Head of caudate nucleus (tissue), 42 donors: ENCODE results near the gene CIROP.
"Not testable (repeated sequence)": the region's sequence is repeated elsewhere in the genome, so short reads cannot be mapped to it uniquely, and the experiment has no call there.

ENCODE experiments used
- DNase-seq, 42 donors: peaks; one replicate each; pipeline versions ENCODE4 v3.0.0 to v3.0.0-alpha.2; 2020 to 2021; ENCODE audit warnings: mixed read lengths in 7 of 42
- intact Hi-C: fragments of 100-400 bp; cut with DNase I; formaldehyde crosslinking; loops from one replicate; pipeline ENCODE4 v1.15.0; 2022

Gene CIROP

DNA sequence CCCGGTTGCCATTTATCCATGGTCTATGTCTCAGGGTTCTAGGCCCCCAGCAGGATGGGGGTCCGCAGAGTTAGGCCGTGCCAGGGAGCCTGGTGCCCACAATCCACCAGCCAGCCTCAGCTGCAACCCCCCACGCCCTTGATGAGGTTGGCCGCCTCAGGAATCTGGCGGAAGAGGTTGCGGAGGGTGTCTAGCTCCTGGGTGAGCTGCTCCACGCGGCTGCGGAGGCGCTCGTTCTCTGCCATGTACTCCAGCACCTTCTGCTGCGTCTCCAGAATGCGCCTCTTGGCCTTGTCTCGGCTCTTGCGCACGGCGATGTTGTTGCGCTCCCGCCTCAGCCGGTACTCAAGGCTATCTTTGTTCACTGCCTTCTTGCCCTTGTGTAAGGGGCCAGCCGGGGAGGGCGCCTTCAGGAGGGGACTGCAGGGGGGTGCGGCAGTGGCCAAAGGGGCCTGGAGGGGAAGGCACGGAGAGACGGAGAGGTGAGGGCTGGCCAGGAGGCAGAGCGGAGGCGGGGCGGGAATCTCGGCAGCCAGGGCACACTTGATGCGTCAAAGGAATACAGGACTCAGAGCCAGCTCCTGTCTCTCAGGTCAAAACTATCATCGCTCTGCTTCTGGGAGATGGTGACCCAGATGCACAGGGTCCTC is 12.7 kb upstream of the CIROP start:
- intact Hi-C loops: no loop called here
- DNase-seq: no peak

DNA sequence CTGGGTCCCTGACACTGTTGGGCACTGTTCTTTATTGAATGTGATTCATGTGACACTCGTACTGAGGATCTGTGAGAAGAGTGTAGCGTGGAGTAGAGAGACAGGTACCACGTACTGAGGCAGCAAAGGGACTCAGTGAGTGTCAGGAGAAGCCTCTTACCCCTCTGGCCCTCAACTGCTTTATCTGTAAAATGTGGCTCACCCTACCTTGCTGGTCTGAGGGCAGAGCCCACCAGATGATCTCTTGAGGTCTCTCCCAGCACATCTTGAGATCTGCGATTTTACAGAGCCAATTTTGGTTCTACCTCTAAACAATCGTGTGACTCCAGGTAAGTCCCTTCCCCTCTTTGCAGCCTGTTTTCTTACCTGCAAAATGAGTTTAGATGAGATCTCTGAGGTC is 11.1 kb upstream of the CIROP start:
- intact Hi-C loops: no loop called here
- DNase-seq: no peak

DNA sequence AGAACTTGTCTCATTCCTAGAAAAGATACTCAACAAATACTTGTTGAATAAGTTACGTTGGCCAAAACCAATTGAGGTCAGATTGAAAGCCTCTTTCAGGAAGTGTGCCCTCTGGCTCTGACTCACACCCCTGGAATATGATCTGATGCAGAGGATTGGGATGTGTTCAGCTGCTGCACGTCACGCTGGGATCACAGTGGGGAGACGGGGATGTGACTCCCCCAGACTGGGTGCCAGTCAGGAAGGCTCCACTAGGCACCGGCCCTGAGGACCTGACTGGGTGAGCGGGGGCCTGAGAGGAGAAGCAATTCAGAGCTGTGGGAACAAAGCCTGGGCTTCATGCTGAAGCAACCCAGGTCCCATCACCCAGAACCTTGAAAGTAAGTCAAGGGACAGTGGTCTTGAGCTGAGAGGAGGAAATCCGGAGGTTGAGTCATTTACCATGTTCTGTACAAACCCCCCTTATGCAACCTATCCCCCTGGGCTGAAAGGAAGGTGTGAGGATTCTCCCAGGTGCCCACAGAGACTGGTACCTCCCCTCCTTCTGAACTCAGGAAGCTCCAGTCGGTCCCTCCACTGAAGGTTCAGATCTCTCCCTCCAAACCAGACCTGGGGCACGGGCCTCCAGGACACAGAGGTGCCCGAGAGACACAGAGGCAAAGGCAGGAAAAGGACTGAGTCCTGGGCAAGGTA is 10.4 kb upstream of the CIROP start:
- peak in 1 of 42 donors; percentile 29 for DNase-seq
- intact Hi-C loops: no loop called here

DNA sequence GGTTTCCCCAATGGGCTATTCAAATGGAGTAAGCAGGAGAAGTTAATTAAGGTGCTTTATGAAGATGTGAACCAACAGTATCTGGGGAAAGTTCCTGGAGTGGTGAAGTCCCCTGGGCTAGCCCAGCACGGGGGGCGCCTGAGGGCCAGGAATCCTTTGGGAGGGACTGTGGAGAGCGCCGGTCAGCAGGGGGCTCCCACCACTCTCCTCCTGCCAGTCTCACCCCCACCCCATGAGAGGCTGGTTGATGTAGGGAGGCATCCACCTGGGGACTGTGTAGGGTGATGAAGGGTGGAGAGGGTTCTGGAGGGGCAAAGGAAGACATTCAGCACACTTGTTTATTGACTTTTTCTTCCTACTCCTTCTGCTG is 9.9 kb upstream of the CIROP start:
- intact Hi-C loops: no loop called here

DNA sequence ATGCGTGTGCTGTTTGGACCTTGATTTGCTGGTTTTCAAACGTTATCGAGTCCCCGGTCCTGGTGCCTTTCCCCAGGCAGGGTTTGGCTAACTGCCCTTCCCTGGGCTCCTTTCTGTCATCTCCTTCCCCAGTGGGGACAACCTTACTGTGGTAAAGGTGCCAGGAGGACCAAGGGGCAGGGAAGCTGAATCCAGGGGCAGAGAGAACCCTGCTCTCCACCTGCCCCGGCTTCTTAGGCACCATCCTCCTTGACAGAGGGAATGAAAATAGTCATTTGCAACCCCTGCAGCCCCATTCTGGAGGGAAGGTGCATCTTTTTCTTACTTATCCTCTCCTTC is 9.3 kb upstream of the CIROP start:
- intact Hi-C loops: no loop called here
- DNase-seq: peak in 1 of 42 donors; percentile 22

More for the DNA sequence above, 9.9 kb upstream of the CIROP start:
- DNase-seq: peak in 1 of 42 donors; percentile 4

DNA sequence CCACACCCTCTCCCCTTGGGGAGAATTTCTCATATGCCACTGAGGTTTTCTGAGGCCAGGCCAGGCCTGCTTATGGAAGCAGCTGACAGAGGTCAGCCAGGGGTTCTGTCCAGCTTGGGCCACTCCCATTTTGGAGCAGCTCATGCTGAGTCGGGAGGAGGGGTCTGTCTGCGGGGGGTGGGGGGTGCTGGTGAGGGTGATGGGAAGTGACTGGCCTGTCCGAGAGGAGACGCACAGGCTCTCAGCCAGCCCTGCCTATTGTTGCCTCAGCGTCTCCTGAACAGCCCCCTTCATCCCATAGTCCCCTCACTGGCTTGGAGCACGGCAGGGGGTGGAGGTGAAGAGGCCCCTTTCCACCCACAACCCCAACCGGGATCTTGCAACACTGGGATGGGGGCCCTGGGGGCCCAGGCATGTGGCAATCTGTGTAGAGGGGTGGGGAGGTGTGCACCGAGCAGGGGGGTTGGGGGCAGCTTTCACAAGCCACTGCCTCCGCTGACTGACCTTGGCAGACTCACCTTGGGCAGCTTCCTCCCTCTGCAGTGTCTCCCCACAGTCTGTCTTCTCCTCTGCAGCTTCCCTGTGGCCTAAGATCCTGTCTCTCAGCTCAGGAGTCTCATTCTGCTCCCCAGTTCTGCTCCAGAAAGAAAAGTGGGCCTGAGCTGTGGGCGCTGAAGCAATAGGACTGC is 8.8 kb upstream of the CIROP start:
- intact Hi-C loops: no loop called here
- DNase-seq: peak in 2 of 42 donors; percentile 14 to 29

DNA sequence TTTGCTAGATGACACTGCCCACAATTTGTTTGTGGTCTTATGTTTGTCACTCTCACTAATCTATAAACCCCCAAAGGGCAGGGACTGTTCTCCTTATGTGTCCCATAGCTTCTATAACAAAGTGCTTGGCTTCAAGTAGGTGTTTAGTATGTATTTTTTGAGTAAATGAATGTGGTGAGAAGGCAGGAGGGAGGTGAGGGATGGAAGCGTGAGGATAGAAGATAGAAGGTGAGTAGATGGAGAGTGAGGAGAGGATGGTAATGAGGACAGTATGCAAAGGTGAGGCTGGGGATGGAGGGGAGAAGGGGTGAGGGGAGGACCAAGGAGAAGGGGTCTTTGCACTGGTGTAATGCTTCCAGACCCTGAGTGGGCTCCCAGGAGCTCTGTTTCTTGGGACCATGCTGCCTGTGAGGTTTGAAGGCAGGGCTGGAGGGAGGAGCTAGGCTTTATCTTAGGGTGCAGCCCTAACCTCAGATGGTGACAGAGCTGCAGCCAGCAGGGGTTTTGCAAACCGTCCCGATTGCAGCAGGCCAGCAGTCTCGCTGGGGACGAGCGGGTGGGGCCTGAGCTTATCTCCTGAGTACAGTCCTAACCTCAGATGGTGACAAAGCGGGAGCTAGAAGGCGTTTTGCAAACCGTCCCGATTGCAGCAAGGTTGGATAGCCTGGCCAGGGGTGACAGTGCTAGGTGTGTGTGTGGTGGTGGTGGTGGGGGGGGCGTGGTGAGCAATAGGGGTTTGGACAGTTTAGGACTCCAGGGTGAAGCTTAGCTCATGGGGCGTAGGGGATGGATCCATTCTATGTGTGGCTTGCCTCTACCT is 7.8 kb upstream of the CIROP start:
- peak in 3 of 42 donors; percentile 0 to 29 (median 18) for DNase-seq

DNA sequence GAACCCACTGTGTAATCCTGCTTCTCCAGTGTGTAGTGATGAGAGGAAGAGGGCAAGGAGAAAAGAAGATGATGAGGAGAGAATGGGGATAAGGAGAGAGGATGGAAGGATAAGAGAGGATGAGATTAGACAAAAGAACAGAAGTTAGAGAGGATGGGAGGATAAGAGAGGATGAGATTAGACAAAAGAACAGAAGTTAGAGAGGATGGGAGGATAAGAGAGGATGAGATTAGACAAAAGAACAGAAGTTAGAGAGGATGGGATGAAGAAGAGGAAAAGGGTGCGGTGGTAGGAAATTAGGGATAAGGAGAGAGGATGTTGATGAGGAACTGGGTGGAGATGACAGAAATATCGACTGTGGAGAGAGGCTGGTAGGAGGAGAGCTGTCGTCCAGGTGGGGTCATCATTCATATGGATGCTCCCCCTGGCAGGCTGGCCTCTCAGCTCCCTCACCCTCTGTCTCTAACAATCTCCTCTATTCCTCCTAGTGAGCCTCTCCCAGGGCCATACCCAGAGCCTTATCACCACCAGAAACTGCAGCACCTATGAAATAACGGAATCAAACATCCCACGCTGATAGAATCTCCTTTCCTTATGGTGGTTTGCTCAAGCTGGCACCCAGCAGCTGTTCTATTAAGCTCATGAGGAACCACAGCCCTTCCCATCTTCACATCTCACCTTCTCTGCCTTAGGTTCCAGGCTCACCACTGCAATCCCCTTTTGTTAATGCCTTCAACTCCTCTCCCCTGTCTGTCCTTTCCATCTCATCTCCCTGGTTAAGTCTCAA is 6.0 kb upstream of the CIROP start:
- intact Hi-C loops: no loop called here
- DNase-seq: peak in 1 of 42 donors; percentile 9

More for the DNA sequence above, 7.8 kb upstream of the CIROP start:
- intact Hi-C loops: no loop called here

DNA sequence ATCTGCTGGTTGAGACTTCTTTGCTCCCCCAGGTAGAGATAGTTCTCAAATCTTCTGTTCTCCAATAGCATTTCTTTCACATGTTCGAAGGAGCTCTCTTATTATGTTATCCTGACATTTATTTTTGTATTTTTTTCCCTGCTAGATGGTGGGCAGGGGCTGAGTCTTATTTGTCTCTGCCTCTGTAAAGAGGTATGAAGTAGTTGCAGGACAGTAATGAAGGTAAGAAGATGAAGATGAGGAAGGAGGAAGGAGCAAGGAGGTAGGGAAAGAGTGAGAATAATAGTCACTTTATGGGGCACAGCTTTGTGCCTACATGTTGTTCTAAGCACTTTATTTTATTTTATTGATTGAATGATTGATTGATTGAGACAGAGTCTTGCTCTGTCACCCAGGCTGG is 5.0 kb upstream of the CIROP start:
- intact Hi-C loops: no loop called here
- DNase-seq: no peak

DNA sequence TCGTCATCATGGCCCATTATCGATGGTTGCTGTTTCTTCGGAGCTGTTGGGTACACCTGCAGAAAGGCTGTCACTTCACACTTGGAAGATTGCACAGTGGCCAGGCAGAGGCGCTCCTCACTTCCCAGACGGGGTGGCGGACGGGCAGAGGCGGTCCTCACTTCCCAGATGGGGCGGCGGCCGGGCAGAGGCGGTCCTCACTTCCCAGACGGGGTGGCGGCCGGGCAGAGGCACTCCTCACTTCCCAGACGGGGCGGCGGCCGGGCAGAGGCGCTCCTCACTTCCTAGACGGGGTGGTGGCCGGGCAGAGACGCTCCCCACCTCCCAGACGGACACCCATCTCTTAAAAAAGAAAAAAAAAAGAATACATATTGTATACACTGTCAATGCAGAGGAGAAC is 3.4 kb upstream of the CIROP start:
- intact Hi-C loops, DNase-seq: not testable (repeated sequence)

DNA sequence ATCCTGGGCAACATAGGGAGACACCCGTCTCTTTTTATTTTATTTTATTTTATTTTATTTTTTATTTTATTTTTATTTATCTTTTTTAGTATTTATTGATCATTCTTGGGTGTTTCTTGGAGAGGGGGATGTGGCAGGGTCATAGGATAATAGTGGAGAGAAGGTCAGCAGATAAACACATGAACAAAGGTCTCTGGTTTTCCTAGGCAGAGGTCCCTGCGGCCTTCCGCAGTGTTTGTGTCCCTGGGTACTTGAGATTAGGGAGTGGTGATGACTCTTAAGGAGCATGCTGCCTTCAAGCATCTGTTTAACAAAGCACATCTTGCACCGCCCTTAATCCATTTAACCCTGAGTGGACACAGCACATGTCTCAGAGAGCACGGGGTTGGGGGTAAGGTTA is 2.8 kb upstream of the CIROP start:
- DNase-seq, intact Hi-C loops: not testable (repeated sequence)

DNA sequence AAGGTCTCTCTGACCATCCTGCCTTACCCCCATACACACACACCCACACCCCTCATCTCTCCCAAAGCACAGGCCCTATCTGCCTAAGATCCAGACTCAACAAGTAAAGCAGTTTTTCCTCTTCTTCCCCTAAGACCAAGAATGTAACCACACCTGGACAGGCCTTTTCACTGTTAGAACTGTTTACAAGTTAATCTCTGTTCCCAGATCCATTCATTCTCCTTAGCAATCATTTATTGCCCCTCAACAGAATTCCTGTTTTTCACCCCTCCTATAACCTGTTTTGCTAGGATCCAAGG is 1.9 kb upstream of the CIROP start:
- intact Hi-C loops: no loop called here
- no peak for DNase-seq

DNA sequence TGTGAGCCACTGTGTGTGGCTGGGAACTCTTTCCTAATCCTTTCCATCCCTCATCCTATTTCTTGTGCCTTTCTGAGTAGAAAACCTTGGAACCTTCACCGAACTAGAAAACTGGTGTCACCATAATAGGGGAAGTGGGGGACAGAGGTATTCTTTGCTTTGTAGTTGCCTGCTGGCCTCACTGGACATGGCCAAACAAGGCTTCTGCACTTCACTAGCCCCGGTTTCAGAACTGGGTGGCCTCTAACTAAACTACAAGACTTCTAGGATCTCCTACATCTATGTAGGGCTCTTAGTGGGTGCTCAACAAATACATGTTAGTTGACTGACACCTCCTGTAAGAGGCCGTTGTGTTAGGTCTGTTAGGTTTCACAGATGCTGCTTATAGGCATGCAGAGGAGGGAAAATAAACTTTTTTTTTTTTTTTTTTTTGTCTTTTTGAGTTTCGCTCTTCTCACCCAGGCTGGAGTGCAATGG is 597 bp upstream of the CIROP start:
- intact Hi-C loops: no loop called here

DNA sequence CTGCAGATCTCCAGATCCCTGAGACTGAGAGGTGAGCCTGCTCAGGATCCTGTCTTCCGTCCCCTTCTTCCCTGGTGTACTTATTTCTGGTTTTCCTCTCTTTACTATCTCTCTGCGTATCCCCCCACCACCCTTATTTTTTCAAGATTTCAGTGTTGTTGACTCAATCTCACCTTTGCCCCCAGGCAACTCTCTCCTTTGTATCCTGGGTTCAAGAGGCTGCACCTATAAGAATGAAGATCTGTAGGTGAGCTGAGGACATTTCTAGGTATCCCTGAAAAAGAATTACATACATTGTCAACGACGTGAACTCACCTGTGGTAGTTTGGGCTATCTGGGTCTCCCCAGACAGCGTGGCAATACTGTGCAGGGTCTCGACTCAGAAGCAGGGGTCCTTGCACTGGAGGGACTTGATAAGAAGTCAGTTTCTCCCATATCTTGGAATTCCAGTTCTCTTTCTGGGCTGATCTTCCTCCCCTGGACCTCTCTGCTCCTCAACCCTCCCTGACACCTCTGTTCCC is 659 bp downstream of the CIROP start:
- peak in 1 of 42 donors; percentile 2 for DNase-seq
- intact Hi-C loops: no loop called here

More for the DNA sequence above, 597 bp upstream of the CIROP start:
- DNase-seq: peak in 1 of 42 donors; percentile 31

DNA sequence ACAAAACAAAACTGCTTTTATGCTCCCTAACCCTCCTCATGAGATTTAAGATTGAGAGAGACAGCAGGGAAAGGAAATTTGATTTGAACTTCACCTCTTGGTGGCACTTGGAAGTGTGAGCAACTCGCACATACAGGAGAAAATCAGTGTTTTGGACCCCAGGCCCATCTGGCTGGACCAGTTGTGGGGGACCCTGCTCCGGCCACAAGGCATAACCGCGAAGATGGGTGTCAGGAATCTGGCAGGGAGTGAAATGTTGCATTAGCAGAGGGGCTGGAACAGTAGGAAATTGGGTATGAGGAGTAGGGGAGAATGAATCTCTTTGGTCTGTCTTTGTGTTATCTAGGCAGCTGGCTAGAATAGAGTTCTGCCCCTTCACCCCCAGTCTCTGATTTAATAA is 1.2 kb downstream of the CIROP start:
- intact Hi-C loops: no loop called here
- no peak for DNase-seq

DNA sequence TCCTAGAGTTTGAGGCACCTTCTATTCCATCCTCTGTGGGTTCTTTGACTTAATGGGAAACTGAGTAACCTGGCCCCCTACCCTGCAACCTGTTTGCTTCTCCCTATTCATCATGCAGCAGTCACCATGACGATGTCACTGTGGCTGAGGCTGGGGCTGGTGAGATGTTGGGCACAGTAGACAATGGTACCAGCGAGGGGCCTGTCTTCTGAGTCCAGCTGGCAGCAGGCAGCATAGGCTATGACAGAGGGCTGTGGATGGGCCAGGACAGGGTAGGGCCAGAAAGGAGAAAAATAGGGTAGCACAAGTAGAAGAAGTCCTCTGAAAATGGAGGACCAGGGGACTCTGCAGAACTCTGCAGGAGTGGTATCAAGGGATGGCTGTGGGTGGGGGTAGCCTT is 2.0 kb downstream of the CIROP start:
- intact Hi-C loops: no loop called here
- DNase-seq: peak in 14 of 42 donors; percentile 20 to 67 (median 42)

DNA sequence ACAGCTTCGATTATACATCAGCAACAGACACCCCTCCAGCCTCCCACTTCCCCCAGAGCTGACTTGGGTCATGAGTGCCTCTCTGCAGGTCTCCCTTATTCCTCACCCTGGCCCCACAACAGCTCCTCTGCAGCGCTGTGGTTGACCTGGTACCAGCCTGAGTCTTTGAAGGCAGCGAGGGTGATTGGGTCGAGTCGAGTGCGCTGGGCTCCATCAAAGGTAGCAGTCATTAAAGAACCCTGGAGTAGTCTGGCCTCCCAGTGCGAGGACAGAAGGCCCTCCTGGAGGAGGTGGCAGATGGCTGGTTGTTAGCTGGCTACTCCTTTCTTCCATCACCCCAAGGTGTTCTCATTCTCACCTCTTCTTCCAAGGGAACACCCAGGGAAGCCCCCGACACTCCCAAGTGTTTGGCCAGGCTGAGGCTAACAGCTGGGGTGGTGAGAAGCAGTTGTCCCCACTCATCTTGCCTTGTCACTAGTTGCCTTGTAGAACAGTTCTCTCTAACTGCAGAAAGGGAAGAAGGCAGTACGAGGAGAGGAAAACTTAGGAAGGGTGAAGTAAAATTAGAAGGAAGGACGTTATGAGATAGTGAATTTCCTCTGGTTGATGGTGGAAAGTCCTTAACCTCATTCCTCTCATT is 2.7 kb downstream of the CIROP start:
- intact Hi-C loops: no loop called here
- DNase-seq: peak in 2 of 42 donors; percentile 0 to 17
